ENCODE data around the gene UROS. TPM values are rescaled to one million over a fixed set of nuclear protein-coding genes. Genes with fewer than 3 reads are reported as not detected.

The UROS gene
- total RNA-seq, 2 experiments from 2014 or later = 30.9 to 35.4 TPM

- H3K4me3 Mint-ChIP-seq = no peak overlapping the region
- TF ChIP-seq CTCF (IDR thresholded peaks at IDR 0.05) = no peak
- ChIA-PET POLR2A (interaction anchor here (0.6 to 1.7 kb wide), 3 partner anchors 12 to 277 kb away, joined by 3 to 6 read pairs (median 3); no protein-coding TSS in a partner anchor), CTCF (no interaction called here)
- H3K4me1 Mint-ChIP-seq (ENCODE audit: low read depth) = peaks cover 32% of the 10 kb centered on the region
- peaks cover 25% of the 10 kb centered on the region for H3K36me3 Mint-ChIP-seq (ENCODE audit: low read depth)
- peak; percentile 2 for ATAC-seq
- no peaks in the 10 kb centered on the region for H3K27me3 Mint-ChIP-seq
- H3K27ac Mint-ChIP-seq = no peak overlapping the region
- peak; percentile 22 for DNase-seq
- H3K9me3 Mint-ChIP-seq = no peaks in the 10 kb centered on the region
- intact Hi-C loops (cut with micrococcal nuclease) = no loop called here
Measured at GRCh38 chr10:125823663-125824251, 699 bp upstream of the UROS start.

GRCh38 chr10:125820701-125821100, 2.4 kb downstream of the UROS start:
- no peaks in the 10 kb centered on the region for H3K27me3 Mint-ChIP-seq
- DNase-seq = no peak
- H3K4me3 Mint-ChIP-seq = peak overlapping the region; percentile 9
- ChIA-PET CTCF (interaction anchor here (1.4 kb wide), 1 partner anchor 10 kb away, joined by 3 read pairs; no protein-coding TSS in a partner anchor), POLR2A (interaction anchor here (0.6 kb wide), 1 partner anchor 23 kb away, joined by 3 read pairs; no protein-coding TSS in a partner anchor)
- no peak for ATAC-seq
- intact Hi-C loops (cut with micrococcal nuclease) = no loop called here
- H3K4me1 Mint-ChIP-seq (ENCODE audit: low read depth) = peaks cover 20% of the 10 kb centered on the region
- H3K36me3 Mint-ChIP-seq (ENCODE audit: low read depth) = peaks cover 7% of the 10 kb centered on the region
- no peak for TF ChIP-seq CTCF (IDR thresholded peaks at IDR 0.05)
- H3K27ac Mint-ChIP-seq = peak overlapping the region; percentile 22
- no peaks in the 10 kb centered on the region for H3K9me3 Mint-ChIP-seq

GRCh38 chr10:125817337-125817946, 5.6 kb downstream of the UROS start:
- H3K27ac Mint-ChIP-seq = no peak overlapping the region
- POLR2A ChIA-PET = interaction anchor here (1.0 to 1.4 kb wide), 3 partner anchors 11 to 16 kb away, joined by 3 read pairs; no protein-coding TSS in a partner anchor
- no peak for DNase-seq
- intact Hi-C loops (cut with micrococcal nuclease) = no loop called here
- H3K4me3 Mint-ChIP-seq = no peak overlapping the region
- CTCF ChIA-PET = no interaction called here
- no peaks in the 10 kb centered on the region for H3K27me3 Mint-ChIP-seq
- peaks cover 21% of the 10 kb centered on the region for H3K36me3 Mint-ChIP-seq (ENCODE audit: low read depth)
- no peak for TF ChIP-seq CTCF (IDR thresholded peaks at IDR 0.05)
- H3K4me1 Mint-ChIP-seq (ENCODE audit: low read depth) = peaks cover 20% of the 10 kb centered on the region
- ATAC-seq = no peak
- no peaks in the 10 kb centered on the region for H3K9me3 Mint-ChIP-seq

- intact Hi-C loops (cut with micrococcal nuclease) = no loop called here
- no peak for TF ChIP-seq CTCF (IDR thresholded peaks at IDR 0.05)
- no peaks in the 10 kb centered on the region for H3K27me3 Mint-ChIP-seq
- no peaks in the 10 kb centered on the region for H3K9me3 Mint-ChIP-seq
- no peak overlapping the region for H3K27ac Mint-ChIP-seq
- ATAC-seq (no peak), DNase-seq (no peak)
- H3K4me1 Mint-ChIP-seq (ENCODE audit: low read depth) = peaks cover 15% of the 10 kb centered on the region
- ChIA-PET POLR2A (interaction anchor here (1.3 kb wide), 1 partner anchor 11 kb away, joined by 3 read pairs; no protein-coding TSS in a partner anchor), CTCF (no interaction called here)
- H3K4me3 Mint-ChIP-seq = no peak overlapping the region
- H3K36me3 Mint-ChIP-seq (ENCODE audit: low read depth) = peaks cover 21% of the 10 kb centered on the region
Measured at GRCh38 chr10:125816548-125816947, 6.5 kb downstream of the UROS start.

GRCh38 chr10:125815764-125816163, 7.3 kb downstream of the UROS start:
- Mint-ChIP-seq H3K9me3 (no peaks in the 10 kb centered on the region), H3K27ac (no peak overlapping the region), H3K4me3 (no peak overlapping the region), H3K27me3 (no peaks in the 10 kb centered on the region), H3K36me3 (ENCODE audit: low read depth) (peaks cover 24% of the 10 kb centered on the region), H3K4me1 (ENCODE audit: low read depth) (peaks cover 7% of the 10 kb centered on the region)
- ATAC-seq (no peak), DNase-seq (no peak)
- ChIA-PET CTCF (no interaction called here), POLR2A (no interaction called here)
- intact Hi-C loops (cut with micrococcal nuclease) = no loop called here
- no peak for TF ChIP-seq CTCF (IDR thresholded peaks at IDR 0.05)
